B cell (primary cell): Measurements from ENCODE around the gene KRTAP4-7. TPM values are rescaled to one million over a fixed set of nuclear protein-coding genes. Genes with fewer than 3 reads are reported as not detected.
A peak's percentile ranks its signal among the peaks of the same experiment; 100 is the strongest.
"Not testable (repeated sequence)": the region's sequence is repeated elsewhere in the genome, so short reads cannot be mapped to it uniquely, and the experiment has no call there.

Experiments used
- ATAC-seq: fragments of 200-7000 bp; cut with Tn5 transposase; one replicate; pipeline ENCODE4 v1.10.0; 2021; ENCODE audit warnings: low read depth, mild to moderate bottlenecking, moderate number of reproducible peaks, moderate library complexity
- CTCF ChIA-PET: fragments of 350-600 bp; sonication (Branson Sonifier 250); formaldehyde crosslinking; loops from one replicate; lab custom pipeline; 2021; ENCODE audit warnings: antibody characterized with exemption, inconsistent platforms; lab: Charles Lee
- POLR2A ChIA-PET: fragments of 350-600 bp; sonication (Branson Sonifier 250); formaldehyde crosslinking; loops from one replicate; lab custom pipeline; 2021; ENCODE audit warnings: antibody characterized with exemption; lab: Charles Lee
- DNase-seq: peaks from one replicate; pipeline ENCODE4 v3.0.0; 2013
- H2AFZ ChIP-seq: 2 replicates; pipeline ENCODE4 v1.6.1; 2012; ENCODE audit warnings: mild to moderate bottlenecking, low read depth, low read length; ENCODE audit not compliant: insufficient read depth, poor library complexity, severe bottlenecking
- H3K27ac ChIP-seq, 2 donors: 1 replicate in 1 of 2; 2 replicates in 1 of 2; pipeline ENCODE4 v1.5.1; 2012 to 2013; ENCODE audit warnings: low read length in 2 of 2, mild to moderate bottlenecking in 2 of 2, moderate library complexity in 1 of 2
- H3K27me3 ChIP-seq, 4 experiments: fragments of 200-600 bp in 1 of 4; sonication (generic) in 1 of 4; replicated peaks in 1 of 4; 1 replicate in 2 of 4; 2 replicates in 2 of 4; pipeline versions ENCODE4 v1.6.1 to v1.7.0; 2013 to 2016; ENCODE audit warnings: low read length in 3 of 4, mild to moderate bottlenecking in 2 of 4, mixed read lengths in 1 of 4, moderate library complexity in 1 of 4; ENCODE audit not compliant: insufficient read depth in 4 of 4, control insufficient read depth in 3 of 4; ENCODE audit errors: control extremely low read depth in 1 of 4
- H3K36me3 ChIP-seq, 2 experiments: replicated peaks in 1 of 2; 1 replicate in 1 of 2; 2 replicates in 1 of 2; pipeline versions ENCODE4 v1.6.1 to v1.7.1; 2013; ENCODE audit warnings: low read length in 1 of 2; ENCODE audit not compliant: insufficient read depth in 2 of 2, control insufficient read depth in 1 of 2; ENCODE audit errors: control extremely low read depth in 1 of 2, extremely low read depth in 1 of 2
- H3K4me1 ChIP-seq, 2 donors: fragments of 200-600 bp in 1 of 2; sonication (generic) in 1 of 2; 1 replicate in 1 of 2; 2 replicates in 1 of 2; pipeline versions ENCODE4 v1.5.1 to v1.6.1; 2013 to 2017; ENCODE audit warnings: low read length in 2 of 2; ENCODE audit not compliant: control insufficient read depth in 2 of 2, insufficient read depth in 2 of 2
- H3K4me2 ChIP-seq: replicated peaks from 2 replicates; pipeline ENCODE3; 2012; ENCODE audit warnings: mild to moderate bottlenecking, low read depth, low read length; ENCODE audit not compliant: poor library complexity, severe bottlenecking
- H3K4me3 ChIP-seq, 5 experiments: fragments of 200-600 bp in 1 of 5; sonication (generic) in 1 of 5; 1 replicate in 3 of 5; 2 replicates in 2 of 5; pipeline versions ENCODE4 v1.5.1 to v1.7.0; 2011 to 2016; ENCODE audit warnings: low read length in 4 of 5, mild to moderate bottlenecking in 4 of 5, low read depth in 2 of 5, control low read depth in 1 of 5, moderate library complexity in 1 of 5; ENCODE audit not compliant: insufficient read depth in 1 of 5; ENCODE audit errors: control extremely low read depth in 1 of 5, extremely low read depth in 1 of 5
- H3K79me2 ChIP-seq: fragments of 200-600 bp; sonication (generic); one replicate; pipeline ENCODE4 v1.6.0; 2016; ENCODE audit warnings: low read length; ENCODE audit not compliant: control insufficient read depth, insufficient read depth
- H3K9ac ChIP-seq: fragments of 200-600 bp; sonication (generic); 2 replicates; pipeline ENCODE4 v1.6.1; 2017; ENCODE audit warnings: mild to moderate bottlenecking, low read length, moderate library complexity
- H3K9me3 ChIP-seq, 3 donors: one replicate each; pipeline versions ENCODE4 v1.6.1 to v1.7.1; 2013; ENCODE audit warnings: low read length in 2 of 3; ENCODE audit not compliant: control insufficient read depth in 2 of 3, insufficient read depth in 1 of 3; ENCODE audit errors: control extremely low read depth in 1 of 3
- H4K20me1 ChIP-seq: 2 replicates; pipeline ENCODE4 v1.6.0; 2012; ENCODE audit warnings: mild to moderate bottlenecking, low read length; ENCODE audit not compliant: insufficient read depth, control insufficient read depth, poor library complexity, severe bottlenecking
- H3K27ac Mint-ChIP-seq: one replicate; pipeline ENCODE4 v1.8.0; 2021; ENCODE audit warnings: mixed read lengths
- H3K27me3 Mint-ChIP-seq: one replicate; pipeline ENCODE4 v1.8.0; 2021; ENCODE audit warnings: mixed read lengths
- H3K4me1 Mint-ChIP-seq: one replicate; pipeline ENCODE4 v1.8.0; 2021; ENCODE audit warnings: mixed read lengths
- H3K4me3 Mint-ChIP-seq: one replicate; pipeline ENCODE4 v1.8.0; 2021; ENCODE audit warnings: mixed read lengths
- H3K9me3 Mint-ChIP-seq: one replicate; pipeline ENCODE4 v1.8.0; 2022; ENCODE audit warnings: mixed read lengths; ENCODE audit not compliant: insufficient read depth
- CTCF ChIP-seq: fragments of 200-600 bp; IDR thresholded peaks from one replicate; pipeline ENCODE4 v1.8.0; 2022; ENCODE audit warnings: antibody characterized with exemption, mild to moderate bottlenecking
- EZH2 ChIP-seq: IDR thresholded peaks from 2 replicates; pipeline ENCODE4 v1.6.1; 2012; ENCODE audit warnings: borderline replicate concordance, low read depth, mild to moderate bottlenecking, moderate library complexity, low read length; ENCODE audit not compliant: insufficient read depth, poor library complexity, severe bottlenecking
- WGBS: methylation state at CpG from one replicate; pipeline ENCODE4 v1.1.5; 2013; ENCODE audit warnings: missing lambda C conversion rate; ENCODE audit not compliant: insufficient coverage; 5-methylcytosine and 5-hydroxymethylcytosine counted together
- intact Hi-C: fragments of 100-400 bp; cut with micrococcal nuclease; formaldehyde crosslinking; loops from one replicate; pipeline ENCODE4 v1.10.0; 2022
- polyA plus RNA-seq: library from polyadenylated mRNA; depleted of rRNA; stranded (reverse); fragments of >200 nt; gene quantifications from 2 replicates; pipeline ENCODE4 v1.2.3, GENCODE V29; 2012
- total RNA-seq, 2 donors: library from RNA; stranded (reverse); fragments of 120-200 nt in 1 of 2; gene quantifications; 1 replicate in 1 of 2; 2 replicates in 1 of 2; pipeline versions ENCODE4 v1.2.3 to v1.2.4, GENCODE V29; 2013 to 2022

Gene KRTAP4-7
- total and polyA plus RNA-seq, 2 donors (not counting 1 experiment from before 2014, with no cell fraction given), result not detected

GRCh38 chr17:41098481-41098880 lies 14.5 kb downstream of the KRTAP4-7 start:
- no peaks in the 10 kb centered on the region for H3K36me3 ChIP-seq
- no peak overlapping the region for H3K9ac ChIP-seq
- Mint-ChIP-seq H3K4me3 (no peak overlapping the region), H3K27ac (no peak overlapping the region), H3K4me1 (peaks cover 8% of the 10 kb centered on the region), H3K9me3 (no peaks in the 10 kb centered on the region), H3K27me3 (peaks cover 33% of the 10 kb centered on the region)
- ATAC-seq (no peak), DNase-seq (no peak)
- H3K27ac ChIP-seq, result no peak overlapping the region
- intact Hi-C loops, result no loop called here
- H2AFZ ChIP-seq, result no peak overlapping the region
- ChIA-PET POLR2A (no interaction called here), CTCF (no interaction called here)
- peaks cover 0 to 5% (median 0%) of the 10 kb centered on the region in 4 experiments for H3K27me3 ChIP-seq
- H3K4me3 ChIP-seq, result no peak overlapping the region
- no peaks in the 10 kb centered on the region for H3K79me2 ChIP-seq
- no peak for TF ChIP-seq CTCF
- TF ChIP-seq EZH2, result no peak
- H4K20me1 ChIP-seq, result no peaks in the 10 kb centered on the region
- WGBS, result 88% methylated on average over 2 of the region's 6 CpGs
- H3K4me2 ChIP-seq, result no peak overlapping the region
- H3K9me3 ChIP-seq, result peaks cover 0 to 14% (median 0%) of the 10 kb centered on the region in 3 donors
- peaks cover 4 to 7% of the 10 kb centered on the region in 2 donors for H3K4me1 ChIP-seq

DNA sequence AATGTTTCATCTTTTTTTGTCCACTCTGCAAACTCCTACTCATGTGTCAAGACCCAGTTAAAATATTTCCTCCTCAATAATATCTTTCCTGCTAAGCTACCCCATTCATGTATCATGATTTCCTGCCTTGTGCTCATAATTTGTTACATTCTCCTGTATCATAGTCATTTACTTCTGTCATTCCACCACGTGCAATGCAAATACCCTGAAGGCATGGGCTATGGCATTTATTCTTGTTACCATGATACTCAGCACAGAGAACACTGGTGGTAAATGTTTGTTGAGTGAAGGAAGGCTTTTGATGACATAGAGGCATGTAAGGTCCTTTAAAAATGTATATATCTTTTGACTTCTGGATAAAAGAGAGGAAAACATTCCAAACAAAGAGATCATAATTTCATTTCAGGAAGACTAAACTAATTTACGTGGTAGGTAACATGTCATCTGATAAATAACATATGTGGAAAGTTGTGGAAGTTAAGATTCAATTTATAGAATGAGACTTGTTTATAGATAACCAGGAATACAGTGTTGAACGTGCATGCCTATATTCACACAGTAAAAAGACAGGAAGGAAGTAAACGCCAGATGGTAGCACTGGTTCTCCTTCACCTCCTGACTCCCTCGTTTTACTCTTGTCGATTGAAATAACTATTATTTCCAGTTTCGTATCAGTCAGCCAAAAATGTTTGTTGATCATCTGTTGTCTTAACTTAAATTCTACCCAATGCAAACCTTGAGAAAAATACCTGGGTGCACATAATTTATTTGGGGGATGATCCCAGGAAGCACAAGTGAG lies 15.9 kb downstream of the KRTAP4-7 start:
- DNase-seq, result peak; percentile 29
- H3K27me3 ChIP-seq, ATAC-seq, H3K9me3 ChIP-seq, H3K27ac ChIP-seq, H3K4me3 Mint-ChIP-seq, H4K20me1 ChIP-seq, CTCF ChIA-PET, H3K9ac ChIP-seq, H3K4me1 Mint-ChIP-seq, H3K36me3 ChIP-seq, H3K79me2 ChIP-seq, H3K4me1 ChIP-seq, H2AFZ ChIP-seq, POLR2A ChIA-PET, intact Hi-C loops, H3K27ac Mint-ChIP-seq, H3K9me3 Mint-ChIP-seq: not testable (repeated sequence)
- H3K27me3 Mint-ChIP-seq, result peaks cover 31% of the 10 kb centered on the region
- no CpG with 5 or more reads among the region's 7 CpGs for WGBS
- peak overlapping the region in 1 of 5 experiments; percentile 1 for H3K4me3 ChIP-seq
- H3K4me2 ChIP-seq, result peak overlapping the region; percentile 4
